Caco-2 (cell line): Measurements from ENCODE around the gene TRPC6. TPM values are rescaled to one million over a fixed set of nuclear protein-coding genes. Genes with fewer than 3 reads are reported as not detected.

Source experiments
- BruUV-seq: library from RNA; stranded (reverse); fragments of 400-500 nt; replicated peaks from 2 replicates; lab custom pipeline; 2021; lab: Mats Ljungman, UMichigan
- CTCF ChIA-PET: fragments of 300-600 bp; sonication (Branson Sonifier 250); formaldehyde crosslinking; loops from one replicate; lab custom pipeline; 2022; ENCODE audit warnings: antibody characterized with exemption; lab: Charles Lee
- POLR2A ChIA-PET: fragments of 300-600 bp; sonication (Branson Sonifier 250); formaldehyde crosslinking; loops from one replicate; lab custom pipeline; 2022; ENCODE audit warnings: antibody characterized with exemption; lab: Charles Lee
- DNase-seq, 2 experiments: peaks; one replicate each; pipeline versions ENCODE4 v3.0.0 to v3.0.0-alpha.2; 2020 to 2022
- H3K27me3 ChIP-seq: replicated peaks from 2 replicates; pipeline ENCODE4 v1.6.0; 2011; ENCODE audit warnings: low read length; ENCODE audit not compliant: control insufficient read depth, insufficient read depth
- H3K36me3 ChIP-seq: 2 replicates; pipeline ENCODE4 v1.5.1; 2011; ENCODE audit warnings: low read length; ENCODE audit not compliant: control insufficient read depth, insufficient read depth
- H3K4me1 ChIP-seq: fragments of 250-450 bp; sonication (Bioruptor Pico); 2 replicates; pipeline ENCODE4 v1.5.1; 2020; ENCODE audit warnings: mild to moderate bottlenecking
- H3K4me3 ChIP-seq: 2 replicates; pipeline ENCODE4 v1.5.1; 2011; ENCODE audit warnings: low read depth, mild to moderate bottlenecking, control low read depth, low read length
- H3K9me3 ChIP-seq: fragments of 250-450 bp; sonication (Bioruptor Pico); 2 replicates; pipeline ENCODE4 v1.5.1; 2020; ENCODE audit warnings: mild to moderate bottlenecking, moderate library complexity
- H3K27ac Mint-ChIP-seq: one replicate; pipeline ENCODE4 v1.8.0; 2022; ENCODE audit warnings: mixed read lengths; ENCODE audit not compliant: unreplicated experiment
- H3K27me3 Mint-ChIP-seq: one replicate; pipeline ENCODE4 v1.8.0; 2022; ENCODE audit warnings: mixed read lengths; ENCODE audit not compliant: insufficient read depth, unreplicated experiment
- H3K36me3 Mint-ChIP-seq: one replicate; pipeline ENCODE4 v1.8.0; 2022; ENCODE audit warnings: mild to moderate bottlenecking, mixed read lengths; ENCODE audit not compliant: insufficient read depth, unreplicated experiment
- H3K4me1 Mint-ChIP-seq: one replicate; pipeline ENCODE4 v1.8.0; 2022; ENCODE audit warnings: low read depth, mixed read lengths; ENCODE audit not compliant: unreplicated experiment
- H3K4me3 Mint-ChIP-seq: one replicate; pipeline ENCODE4 v1.8.0; 2022; ENCODE audit warnings: mild to moderate bottlenecking, moderate library complexity, mixed read lengths; ENCODE audit not compliant: unreplicated experiment
- H3K9me3 Mint-ChIP-seq: one replicate; pipeline ENCODE4 v1.8.0; 2022; ENCODE audit warnings: mixed read lengths; ENCODE audit not compliant: unreplicated experiment
- CTCF ChIP-seq, 2 experiments: fragments of 200-600 bp in 1 of 2; IDR thresholded peaks; 1 replicate in 1 of 2; 2 replicates in 1 of 2; pipeline versions ENCODE4 v1.5.1 to v1.8.0; 2011 to 2022; ENCODE audit warnings: antibody characterized with exemption in 1 of 2, control low read depth in 1 of 2, inconsistent platforms in 1 of 2, low read depth in 1 of 2, low read length in 1 of 2, mild to moderate bottlenecking in 1 of 2, moderate library complexity in 1 of 2; ENCODE audit not compliant: insufficient read depth in 1 of 2, severe bottlenecking in 1 of 2, unreplicated experiment in 1 of 2
- intact Hi-C: fragments of 100-400 bp; cut with micrococcal nuclease; formaldehyde crosslinking; loops from one replicate; pipeline ENCODE4 v1.10.0; 2022; ENCODE audit not compliant: unreplicated experiment
- total RNA-seq: library from RNA; stranded (reverse); gene quantifications from 2 replicates; pipeline ENCODE4 v1.2.3, GENCODE V29; 2022

TRPC6 gene
- total RNA-seq, 1 experiment from 2014 or later = 0.14 TPM

GRCh38 chr11:101453682-101454081, 130.1 kb downstream of the TRPC6 start:
- intact Hi-C loops = no loop called here
- Mint-ChIP-seq H3K4me3 (no peak overlapping the region), H3K27me3 (no peaks in the 10 kb centered on the region), H3K36me3 (no peaks in the 10 kb centered on the region), H3K9me3 (peaks cover 6% of the 10 kb centered on the region), H3K27ac (no peak overlapping the region), H3K4me1 (no peaks in the 10 kb centered on the region)
- Histone ChIP-seq H3K36me3 (no peaks in the 10 kb centered on the region), H3K9me3 (no peaks in the 10 kb centered on the region; the same call in 1 of the 2 replicates), H3K4me1 (no peaks in the 10 kb centered on the region), H3K4me3 (no peak overlapping the region), H3K27me3 (no peaks in the 10 kb centered on the region)
- no TSS peak for BruUV-seq
- CTCF ChIA-PET = no interaction called here
- no peak for DNase-seq
- TF ChIP-seq CTCF (IDR thresholded peaks at IDR 0.05; ENCODE audit: insufficient read depth in 1 of 2, low read depth in 1 of 2, low read length in 1 of 2, severe bottlenecking in 1 of 2, unreplicated experiment in 1 of 2) = no peak
- POLR2A ChIA-PET = no interaction called here

- no peak for TF ChIP-seq CTCF (IDR thresholded peaks at IDR 0.05; ENCODE audit: insufficient read depth in 1 of 2, low read depth in 1 of 2, low read length in 1 of 2, severe bottlenecking in 1 of 2, unreplicated experiment in 1 of 2)
- ChIA-PET CTCF (no interaction called here), POLR2A (no interaction called here)
- no TSS peak for BruUV-seq
- no peaks in the 10 kb centered on the region for H3K27me3 ChIP-seq
- no peaks in the 10 kb centered on the region; the same call in 1 of the 2 replicates for H3K9me3 ChIP-seq
- Mint-ChIP-seq H3K9me3 (no peaks in the 10 kb centered on the region), H3K36me3 (no peaks in the 10 kb centered on the region), H3K4me3 (no peak overlapping the region), H3K4me1 (peaks cover 6% of the 10 kb centered on the region), H3K27ac (no peak overlapping the region), H3K27me3 (no peaks in the 10 kb centered on the region)
- DNase-seq = no peak
- H3K4me1 ChIP-seq = no peaks in the 10 kb centered on the region
- no peak overlapping the region for H3K4me3 ChIP-seq
- intact Hi-C loops = no loop called here
- H3K36me3 ChIP-seq = no peaks in the 10 kb centered on the region
Observed at GRCh38 chr11:101448881-101449442, 134.8 kb downstream of the TRPC6 start.

- Mint-ChIP-seq H3K4me3 (no peak overlapping the region), H3K9me3 (no peaks in the 10 kb centered on the region), H3K36me3 (no peaks in the 10 kb centered on the region), H3K27ac (no peak overlapping the region), H3K27me3 (no peaks in the 10 kb centered on the region), H3K4me1 (peaks cover 6% of the 10 kb centered on the region)
- ChIA-PET POLR2A (no interaction called here), CTCF (interaction anchor here (0.6 kb wide), 1 partner anchor 315 kb away, joined by 7 read pairs; no protein-coding TSS in a partner anchor)
- TF ChIP-seq CTCF (IDR thresholded peaks at IDR 0.05; ENCODE audit: insufficient read depth in 1 of 2, low read depth in 1 of 2, low read length in 1 of 2, severe bottlenecking in 1 of 2, unreplicated experiment in 1 of 2) = no peak
- H3K4me3 ChIP-seq = no peak overlapping the region
- no peaks in the 10 kb centered on the region for H3K4me1 ChIP-seq
- no peaks in the 10 kb centered on the region for H3K27me3 ChIP-seq
- no peaks in the 10 kb centered on the region for H3K9me3 ChIP-seq
- H3K36me3 ChIP-seq = no peaks in the 10 kb centered on the region
- no peak for DNase-seq
- intact Hi-C loops = no loop called here
- no TSS peak for BruUV-seq
Observed at GRCh38 chr11:101446726-101447125, 137.1 kb downstream of the TRPC6 start.
